ENCODE results near the gene LRRC10.

GRCh38 chr12:69633061-69633460 is 22.4 kb upstream of the LRRC10 start:
- TF ChIP-seq CTCF (IDR thresholded peaks at IDR 0.05; ENCODE audit: low read length) (peak; percentile 50), EZH2 (IDR thresholded peaks at IDR 0.05; ENCODE audit: borderline replicate concordance, low read length) (no peak)

Measured in OCI-LY1 (cell line).